Dendritic cell treated with granulocyte-macrophage colony-stimulating factor and Interleukin-4, amounts not matched to agents 40 ng/mL and 50 ng/mL, for 4 days (primary cell): ENCODE results near the gene RSU1.

ENCODE experiments used
- H3K27ac Mint-ChIP-seq: one replicate; pipeline ENCODE4 v1.8.0; 2022; ENCODE audit warnings: mild to moderate bottlenecking, mixed read lengths
- H3K27me3 Mint-ChIP-seq: one replicate; pipeline ENCODE4 v1.8.0; 2022; ENCODE audit warnings: mild to moderate bottlenecking, mixed read lengths
- H3K36me3 Mint-ChIP-seq: one replicate; pipeline ENCODE4 v1.8.0; 2022; ENCODE audit warnings: low read depth, mixed read lengths
- H3K4me1 Mint-ChIP-seq: one replicate; pipeline ENCODE4 v1.8.0; 2022; ENCODE audit warnings: low read depth, mixed read lengths
- H3K4me3 Mint-ChIP-seq: one replicate; pipeline ENCODE4 v1.8.0; 2022; ENCODE audit warnings: mild to moderate bottlenecking, moderate library complexity, mixed read lengths
- H3K9me3 Mint-ChIP-seq: one replicate; pipeline ENCODE4 v1.8.0; 2022; ENCODE audit warnings: mixed read lengths
- intact Hi-C: fragments of 100-400 bp; cut with micrococcal nuclease; formaldehyde crosslinking; loops from one replicate; pipeline ENCODE4 v1.15.0; 2022

Gene RSU1

DNA sequence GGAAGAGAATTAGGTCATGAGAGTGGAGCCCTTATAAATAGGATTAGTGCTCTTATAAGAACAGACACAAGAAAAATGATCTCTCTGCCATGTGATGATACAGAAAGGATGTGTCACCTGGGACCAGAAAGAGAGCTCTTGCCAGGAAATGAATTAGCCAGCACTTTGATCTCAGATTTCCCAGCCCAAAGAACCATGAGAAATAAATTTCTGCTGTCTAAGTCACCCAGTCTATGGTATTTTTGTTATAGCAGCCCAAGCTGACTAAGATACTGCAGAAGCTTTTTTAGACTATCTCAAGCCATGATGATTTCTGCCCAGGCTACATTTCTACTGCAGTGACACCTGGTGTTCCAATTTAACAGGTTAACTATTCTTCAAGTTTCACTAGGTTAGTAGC lies 84.8 kb downstream of the RSU1 start:
- intact Hi-C loops = no loop called here
- peaks cover 75% of the 10 kb centered on the region for H3K36me3 Mint-ChIP-seq
- H3K9me3 Mint-ChIP-seq = peaks cover 34% of the 10 kb centered on the region
- no peaks in the 10 kb centered on the region for H3K27me3 Mint-ChIP-seq
- H3K4me1 Mint-ChIP-seq = no peaks in the 10 kb centered on the region
- no peak overlapping the region for H3K27ac Mint-ChIP-seq
- no peak overlapping the region for H3K4me3 Mint-ChIP-seq

DNA sequence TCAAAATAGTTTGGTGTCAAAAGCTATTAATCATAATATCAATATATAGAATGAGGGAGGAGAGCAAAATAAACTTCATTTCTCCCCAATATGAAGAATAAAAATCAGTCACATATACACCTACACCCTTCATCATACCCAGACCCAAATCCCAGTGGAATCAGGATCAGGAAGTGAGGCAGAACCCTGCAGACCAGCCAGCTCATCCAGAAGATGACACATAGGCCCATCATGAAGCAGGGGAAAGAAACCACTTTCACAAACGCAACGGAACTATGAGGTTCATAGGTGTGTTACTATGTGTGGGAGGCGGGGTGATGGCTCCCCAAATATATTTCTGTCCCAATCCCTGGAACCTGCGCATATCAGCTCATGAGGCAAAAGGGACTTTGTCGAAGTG lies 89.0 kb downstream of the RSU1 start:
- peaks cover 53% of the 10 kb centered on the region for H3K36me3 Mint-ChIP-seq
- no peaks in the 10 kb centered on the region for H3K4me1 Mint-ChIP-seq
- H3K9me3 Mint-ChIP-seq = peaks cover 11% of the 10 kb centered on the region
- H3K27ac Mint-ChIP-seq = no peak overlapping the region
- intact Hi-C loops = no loop called here
- H3K4me3 Mint-ChIP-seq = no peak overlapping the region
- H3K27me3 Mint-ChIP-seq = no peaks in the 10 kb centered on the region

DNA sequence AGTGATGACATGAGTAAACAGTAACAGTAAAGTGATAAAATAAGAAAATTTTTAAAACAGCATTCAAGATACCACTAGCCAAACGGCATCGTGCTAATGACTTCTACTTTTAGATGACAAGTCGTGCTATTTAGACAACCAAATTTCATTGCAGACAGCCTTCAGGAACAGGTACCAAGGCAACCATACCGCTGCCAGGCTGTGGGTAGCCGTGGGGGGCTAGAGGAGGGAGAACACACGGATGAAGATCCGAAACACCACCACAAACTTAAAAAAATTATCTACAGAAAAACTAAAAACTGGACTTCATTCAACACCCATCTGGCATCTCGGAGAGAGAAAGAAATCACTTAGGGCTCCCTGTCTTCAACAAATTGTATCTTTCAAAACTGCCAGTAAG lies 89.6 kb downstream of the RSU1 start:
- intact Hi-C loops = no loop called here

DNA sequence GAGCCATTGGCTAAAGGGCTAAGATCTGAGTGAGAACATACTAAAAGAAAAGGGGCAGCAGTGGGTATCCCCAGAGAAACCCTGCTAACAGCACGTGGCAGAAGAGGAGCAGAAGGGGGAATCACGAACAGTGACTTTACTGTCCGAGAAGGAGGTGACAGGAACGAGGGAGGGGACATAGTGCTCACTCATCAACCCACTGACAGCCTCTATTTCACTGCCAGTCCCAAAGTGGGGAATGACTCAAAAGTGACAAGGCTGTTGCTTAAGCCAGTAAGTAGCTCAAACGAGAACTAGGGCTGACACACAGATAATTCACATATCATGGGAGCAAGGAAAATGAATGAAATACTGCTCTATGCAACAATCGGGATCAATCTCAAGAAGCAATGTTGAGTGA lies 92.7 kb downstream of the RSU1 start:
- no peak overlapping the region for H3K27ac Mint-ChIP-seq
- no peaks in the 10 kb centered on the region for H3K4me1 Mint-ChIP-seq
- H3K27me3 Mint-ChIP-seq = no peaks in the 10 kb centered on the region
- peaks cover 6% of the 10 kb centered on the region for H3K9me3 Mint-ChIP-seq
- intact Hi-C loops = no loop called here
- H3K36me3 Mint-ChIP-seq = peaks cover 57% of the 10 kb centered on the region
- no peak overlapping the region for H3K4me3 Mint-ChIP-seq

More for the DNA sequence above, 89.6 kb downstream of the RSU1 start:
- Mint-ChIP-seq H3K27me3 (no peaks in the 10 kb centered on the region), H3K9me3 (peaks cover 11% of the 10 kb centered on the region), H3K36me3 (peaks cover 53% of the 10 kb centered on the region), H3K27ac (no peak overlapping the region), H3K4me3 (no peak overlapping the region), H3K4me1 (no peaks in the 10 kb centered on the region)

DNA sequence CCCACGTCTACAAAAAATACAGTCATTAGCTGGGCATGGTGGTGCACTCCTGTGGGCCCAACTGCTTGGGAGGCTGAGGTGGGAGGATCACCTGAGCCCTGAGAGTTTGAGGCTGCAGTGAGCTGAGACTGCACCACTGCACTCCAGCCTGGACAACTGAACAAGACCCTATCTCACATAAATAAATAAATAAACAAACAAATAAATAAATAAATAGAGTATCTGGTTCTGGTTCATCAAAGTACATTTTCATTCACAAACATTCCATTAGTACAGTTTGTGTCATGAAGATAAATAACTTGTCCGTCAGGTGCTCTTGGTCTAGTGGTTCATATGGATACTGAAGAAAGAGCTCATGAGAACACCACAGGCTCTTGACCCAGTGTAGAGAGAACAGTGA lies 96.4 kb downstream of the RSU1 start:
- Mint-ChIP-seq H3K27ac (no peak overlapping the region), H3K36me3 (peaks cover 38% of the 10 kb centered on the region), H3K9me3 (peaks cover 14% of the 10 kb centered on the region), H3K4me1 (no peaks in the 10 kb centered on the region), H3K4me3 (no peak overlapping the region), H3K27me3 (no peaks in the 10 kb centered on the region)
- intact Hi-C loops = no loop called here

DNA sequence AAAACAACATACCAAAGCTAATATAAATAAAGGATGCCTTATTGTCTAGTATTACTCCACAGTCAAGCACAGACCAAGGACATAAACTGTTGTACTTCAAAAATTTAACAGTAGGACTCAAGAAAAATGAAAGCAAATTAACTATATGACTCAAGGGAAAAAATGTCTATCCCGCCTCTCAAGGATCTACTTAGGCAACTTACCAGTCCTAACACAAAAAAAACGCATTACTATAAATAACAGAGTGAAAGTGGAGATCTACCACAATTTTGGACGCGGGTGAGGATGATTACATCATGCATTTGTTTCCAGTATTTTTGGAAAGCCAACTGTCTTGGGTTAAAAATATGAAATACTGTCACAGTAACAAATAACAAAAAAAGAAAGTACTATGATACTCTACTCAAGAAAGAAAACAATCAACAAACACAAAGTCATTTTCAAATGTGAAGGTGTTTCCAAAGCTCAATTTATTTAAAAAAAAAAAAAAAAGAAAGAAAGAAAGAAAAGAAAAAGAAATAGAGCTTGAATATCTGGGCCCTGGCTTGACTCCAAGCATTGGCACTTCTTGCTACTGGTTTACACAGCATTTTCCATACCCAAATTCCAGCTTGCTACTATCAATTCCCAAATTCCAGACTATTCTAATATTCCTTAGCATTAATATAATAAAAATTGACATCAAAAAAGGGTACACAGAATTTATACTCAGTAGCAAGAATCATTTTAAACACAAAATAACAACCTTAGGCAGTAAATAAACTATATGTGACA lies 99.4 kb downstream of the RSU1 start:
- Mint-ChIP-seq H3K4me3 (no peak overlapping the region), H3K27ac (no peak overlapping the region), H3K36me3 (peaks cover 64% of the 10 kb centered on the region), H3K4me1 (no peaks in the 10 kb centered on the region), H3K27me3 (no peaks in the 10 kb centered on the region), H3K9me3 (peaks cover 44% of the 10 kb centered on the region)
- intact Hi-C loops = no loop called here

DNA sequence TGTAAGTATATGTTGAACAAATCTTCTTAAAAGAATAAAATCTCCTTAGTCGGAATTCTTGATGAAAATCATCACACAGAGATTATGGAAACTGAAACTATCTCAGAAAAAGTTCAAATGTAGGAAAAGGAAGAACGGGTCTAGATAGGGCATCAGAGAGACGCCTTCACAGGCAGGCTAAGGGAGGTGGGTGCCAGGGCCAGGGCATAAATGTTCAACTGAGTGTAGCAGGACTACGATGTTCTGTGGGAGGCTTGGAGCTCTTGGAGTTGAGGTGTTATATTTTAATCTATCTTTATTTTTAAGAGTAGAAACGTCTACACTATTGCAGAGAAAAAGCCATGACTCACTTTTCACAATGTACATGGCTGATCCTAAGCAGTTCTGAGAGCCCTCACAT lies 101.2 kb downstream of the RSU1 start:
- Mint-ChIP-seq H3K36me3 (peaks cover 49% of the 10 kb centered on the region), H3K4me1 (no peaks in the 10 kb centered on the region), H3K27ac (no peak overlapping the region), H3K4me3 (no peak overlapping the region), H3K9me3 (peaks cover 62% of the 10 kb centered on the region), H3K27me3 (no peaks in the 10 kb centered on the region)
- intact Hi-C loops = no loop called here

DNA sequence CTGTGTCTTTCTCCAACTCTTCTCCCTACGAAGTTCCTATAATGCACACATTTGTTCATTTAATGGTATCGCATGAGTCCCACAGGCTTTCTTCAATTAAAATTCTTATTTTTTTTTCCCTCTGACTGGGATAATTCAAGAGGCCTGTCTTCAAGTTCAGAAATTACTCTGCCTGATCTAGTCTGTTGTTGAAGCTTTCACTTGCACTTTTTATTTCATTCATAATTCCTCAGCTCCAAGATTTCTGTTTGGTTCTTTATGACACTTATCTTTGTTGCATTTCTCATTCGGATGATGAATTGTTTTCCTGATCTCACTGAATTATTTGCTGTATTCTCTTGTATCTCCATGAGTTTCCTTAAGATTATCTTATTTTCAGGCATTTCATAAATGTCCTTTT lies 103.9 kb downstream of the RSU1 start:
- no peaks in the 10 kb centered on the region for H3K27me3 Mint-ChIP-seq

DNA sequence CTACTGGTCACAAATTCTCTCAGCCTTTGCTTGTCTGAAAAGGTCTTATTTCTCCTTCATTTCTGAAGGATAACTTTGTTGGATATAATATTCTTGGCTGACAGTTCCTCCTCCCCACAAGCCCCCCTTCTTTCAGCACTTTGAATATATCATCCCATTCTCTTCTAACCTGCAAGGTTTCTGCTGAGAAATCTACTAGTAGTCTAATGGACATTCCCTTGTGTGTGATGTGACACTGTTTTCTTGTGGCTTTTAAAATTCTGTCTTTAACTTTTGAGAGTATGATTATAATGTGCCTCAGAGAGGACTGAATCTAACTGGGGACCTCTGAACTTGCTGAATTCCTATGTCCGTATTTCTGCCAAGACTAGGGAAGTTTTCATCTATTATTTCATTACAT lies 104.3 kb downstream of the RSU1 start:
- no peak overlapping the region for H3K4me3 Mint-ChIP-seq
- no peak overlapping the region for H3K27ac Mint-ChIP-seq
- H3K9me3 Mint-ChIP-seq = peaks cover 67% of the 10 kb centered on the region
- peaks cover 31% of the 10 kb centered on the region for H3K36me3 Mint-ChIP-seq
- H3K4me1 Mint-ChIP-seq = no peaks in the 10 kb centered on the region
- intact Hi-C loops = no loop called here
- no peaks in the 10 kb centered on the region for H3K27me3 Mint-ChIP-seq

More for the DNA sequence above, 103.9 kb downstream of the RSU1 start:
- intact Hi-C loops = no loop called here
- Mint-ChIP-seq H3K36me3 (peaks cover 31% of the 10 kb centered on the region), H3K9me3 (peaks cover 67% of the 10 kb centered on the region), H3K27ac (no peak overlapping the region), H3K4me3 (no peak overlapping the region), H3K4me1 (no peaks in the 10 kb centered on the region)

DNA sequence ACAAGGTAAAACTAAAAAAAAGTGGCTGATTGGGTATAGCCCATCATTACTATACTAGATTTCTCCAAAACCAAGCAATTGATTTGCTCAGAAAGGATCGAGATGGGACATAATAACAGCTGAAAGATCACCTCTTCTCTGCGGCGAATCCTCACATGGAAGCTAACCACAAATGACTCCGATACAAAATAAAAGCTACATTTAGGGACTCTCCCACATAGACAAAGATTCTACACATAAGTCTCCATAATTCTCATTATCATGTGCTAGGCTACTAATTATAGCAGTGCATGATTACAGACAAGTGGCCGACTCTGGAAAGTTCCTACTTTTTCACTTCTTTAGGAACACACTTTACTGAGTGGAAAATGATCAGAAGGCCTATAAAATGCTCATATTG lies 116.9 kb downstream of the RSU1 start:
- intact Hi-C loops = no loop called here
- H3K27ac Mint-ChIP-seq = no peak overlapping the region

DNA sequence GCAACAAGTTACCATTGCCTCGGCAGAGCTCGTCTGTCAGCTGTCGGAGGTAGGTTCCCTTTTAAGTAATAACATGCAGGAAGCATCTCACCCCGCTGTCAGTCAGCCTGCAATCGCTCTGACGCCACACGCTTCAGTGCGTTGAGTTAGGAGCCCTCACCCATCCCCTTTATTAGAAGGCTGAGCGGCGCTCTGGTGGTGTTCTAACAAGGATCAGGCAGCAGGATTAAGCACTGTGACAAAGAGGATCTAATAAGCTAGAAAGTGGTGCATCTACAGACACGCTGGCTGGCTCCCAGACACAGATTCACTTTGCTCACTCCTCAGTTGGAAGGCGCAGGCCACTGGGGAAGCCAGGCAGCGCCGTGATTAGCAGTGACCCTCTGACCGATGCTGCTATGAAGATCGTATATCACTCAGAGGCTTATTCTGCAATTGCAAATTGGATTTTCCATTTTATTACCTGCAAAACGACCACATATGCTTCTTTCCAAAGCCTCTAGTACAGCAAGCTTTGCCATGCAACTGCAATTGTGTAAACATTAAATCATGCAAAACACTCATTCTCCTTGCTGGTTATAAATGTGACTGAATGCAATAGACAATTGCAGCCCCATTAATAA lies 117.7 kb downstream of the RSU1 start:
- H3K4me3 Mint-ChIP-seq = no peak overlapping the region
- no peaks in the 10 kb centered on the region for H3K4me1 Mint-ChIP-seq
- H3K27me3 Mint-ChIP-seq = no peaks in the 10 kb centered on the region
- intact Hi-C loops = no loop called here
- H3K36me3 Mint-ChIP-seq = peaks cover 9% of the 10 kb centered on the region
- no peak overlapping the region for H3K27ac Mint-ChIP-seq
- H3K9me3 Mint-ChIP-seq = peaks cover 15% of the 10 kb centered on the region

More for the DNA sequence above, 116.9 kb downstream of the RSU1 start:
- Mint-ChIP-seq H3K36me3 (peaks cover 2% of the 10 kb centered on the region), H3K27me3 (no peaks in the 10 kb centered on the region), H3K9me3 (peaks cover 23% of the 10 kb centered on the region), H3K4me1 (no peaks in the 10 kb centered on the region), H3K4me3 (no peak overlapping the region)

DNA sequence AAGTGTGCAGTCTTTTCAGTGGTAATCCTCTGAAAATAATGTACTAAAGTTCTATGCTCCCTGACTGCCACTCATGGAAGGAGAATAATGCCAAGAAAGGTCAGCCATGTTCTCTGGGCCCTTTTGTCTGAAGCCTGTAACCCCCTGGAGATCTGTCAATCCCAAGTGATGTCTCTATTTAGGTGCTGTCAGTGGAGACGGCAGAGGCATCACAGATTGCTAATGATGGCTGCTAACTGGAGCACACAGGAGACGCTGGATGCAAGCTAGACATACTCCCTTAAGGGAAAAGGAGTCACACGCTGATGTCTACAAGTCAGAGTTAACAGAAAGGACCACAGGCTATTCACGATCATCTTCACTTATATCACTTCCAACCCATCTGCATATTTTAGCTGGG lies 118.8 kb downstream of the RSU1 start:
- Mint-ChIP-seq H3K9me3 (peaks cover 14% of the 10 kb centered on the region), H3K27ac (no peak overlapping the region), H3K36me3 (peaks cover 20% of the 10 kb centered on the region), H3K4me3 (no peak overlapping the region), H3K4me1 (no peaks in the 10 kb centered on the region), H3K27me3 (no peaks in the 10 kb centered on the region)
- intact Hi-C loops = no loop called here

DNA sequence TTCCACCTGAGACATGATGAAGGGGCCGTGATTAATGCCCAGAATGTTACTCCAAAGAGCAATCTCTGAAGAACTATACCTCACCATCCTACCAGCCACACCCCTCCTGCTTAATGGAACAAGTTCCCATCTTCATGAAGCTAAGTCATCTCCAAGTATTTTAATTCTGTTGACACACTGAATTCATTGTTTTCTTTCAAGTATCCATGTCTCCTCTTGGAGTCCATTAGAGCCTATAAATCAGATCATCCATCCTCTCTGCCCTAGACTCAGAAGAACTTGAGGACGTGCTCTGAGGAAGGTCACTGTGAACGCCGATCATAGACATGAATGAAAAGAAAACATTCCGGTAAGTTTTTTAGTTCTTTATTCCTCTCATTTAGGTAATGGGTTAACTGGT lies 126.8 kb downstream of the RSU1 start:
- Mint-ChIP-seq H3K4me1 (peaks cover 6% of the 10 kb centered on the region), H3K27me3 (no peaks in the 10 kb centered on the region), H3K36me3 (peaks cover 40% of the 10 kb centered on the region), H3K9me3 (no peaks in the 10 kb centered on the region), H3K27ac (no peak overlapping the region), H3K4me3 (no peak overlapping the region)
- intact Hi-C loops = no loop called here

DNA sequence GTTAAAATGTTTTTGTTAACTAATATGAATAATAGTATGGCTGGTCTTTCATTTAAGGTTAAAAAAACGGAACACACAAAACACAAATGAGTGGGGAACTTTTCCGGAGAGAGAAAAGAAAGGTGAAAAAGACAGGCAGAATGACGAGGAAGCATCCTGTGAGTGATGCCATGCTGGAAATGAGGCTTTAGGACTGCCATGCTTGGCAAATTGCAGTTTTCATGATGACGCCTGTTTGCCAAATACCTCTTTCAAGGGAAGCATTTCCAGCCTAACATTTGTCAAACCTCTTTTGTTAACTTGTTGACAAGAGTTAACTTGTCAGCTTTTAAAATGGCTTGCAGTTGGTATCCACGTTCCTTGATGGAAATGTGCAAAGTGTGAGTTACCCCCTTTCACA lies 127.5 kb downstream of the RSU1 start:
- intact Hi-C loops = no loop called here
- H3K27me3 Mint-ChIP-seq = no peaks in the 10 kb centered on the region
- no peak overlapping the region for H3K4me3 Mint-ChIP-seq
- H3K36me3 Mint-ChIP-seq = peaks cover 33% of the 10 kb centered on the region
- no peaks in the 10 kb centered on the region for H3K9me3 Mint-ChIP-seq
- peaks cover 6% of the 10 kb centered on the region for H3K4me1 Mint-ChIP-seq
- H3K27ac Mint-ChIP-seq = no peak overlapping the region

DNA sequence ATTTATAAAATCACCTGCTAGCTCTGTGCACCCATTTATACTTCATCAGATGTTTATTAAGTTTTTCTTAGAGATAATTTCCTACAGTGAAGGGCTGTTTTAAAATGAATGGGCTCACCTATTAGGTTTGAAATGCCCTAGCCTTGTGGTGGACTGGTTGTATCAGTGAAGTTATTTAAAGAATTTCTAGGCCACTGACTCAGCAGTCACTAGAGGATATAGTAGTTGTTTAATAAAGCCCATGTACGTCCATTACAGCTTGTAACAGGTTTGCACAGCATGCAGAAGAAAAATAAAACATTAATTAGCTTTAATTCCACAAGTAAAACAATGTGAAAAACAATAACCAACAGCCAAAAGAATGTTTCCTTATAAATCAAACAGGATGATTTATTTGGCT lies 128.0 kb downstream of the RSU1 start:
- intact Hi-C loops = no loop called here
- peaks cover 28% of the 10 kb centered on the region for H3K36me3 Mint-ChIP-seq

More for the DNA sequence above, 128.0 kb downstream of the RSU1 start:
- H3K27me3 Mint-ChIP-seq = no peaks in the 10 kb centered on the region
- H3K27ac Mint-ChIP-seq = no peak overlapping the region
- H3K9me3 Mint-ChIP-seq = no peaks in the 10 kb centered on the region
- peaks cover 6% of the 10 kb centered on the region for H3K4me1 Mint-ChIP-seq
- H3K4me3 Mint-ChIP-seq = no peak overlapping the region
